Mesothelial cell of epicardium (in vitro differentiated cells): Measurements from ENCODE around the gene GCNT3. TPM values are rescaled to one million over a fixed set of nuclear protein-coding genes. Genes with fewer than 3 reads are reported as not detected.

ENCODE experiments used
- DNase-seq, 2 experiments: peaks; one replicate each; pipeline ENCODE4 v3.0.0; 2021; ENCODE audit warnings: low spot score in 2 of 2; ENCODE audit not compliant: unreplicated experiment in 2 of 2
- H3K27ac Mint-ChIP-seq: 2 replicates; pipeline ENCODE4 v1.8.0; 2021; ENCODE audit warnings: mixed read lengths
- H3K27me3 Mint-ChIP-seq: 2 replicates; pipeline ENCODE4 v1.8.0; 2021; ENCODE audit warnings: low read depth, mixed read lengths
- H3K36me3 Mint-ChIP-seq: 2 replicates; pipeline ENCODE4 v1.8.0; 2021; ENCODE audit warnings: mixed read lengths
- H3K4me1 Mint-ChIP-seq: 2 replicates; pipeline ENCODE4 v1.8.0; 2021; ENCODE audit warnings: mixed read lengths
- H3K4me3 Mint-ChIP-seq: 2 replicates; pipeline ENCODE4 v1.8.0; 2021; ENCODE audit warnings: mild to moderate bottlenecking, moderate library complexity, mixed read lengths
- H3K9me3 Mint-ChIP-seq: 2 replicates; pipeline ENCODE4 v1.8.0; 2021; ENCODE audit warnings: mixed read lengths
- total RNA-seq: library from RNA; stranded (reverse); gene quantifications from 3 replicates; pipeline ENCODE4 v1.2.1, GENCODE V29; 2021
- TF ChIP-seq, protein P1 (sequence below): fragments of 200-600 bp; sonication (generic); IDR thresholded peaks from one replicate; pipeline ENCODE4 v1.5.0; 2021; ENCODE audit warnings: antibody characterized with exemption; ENCODE audit not compliant: unreplicated experiment

Gene GCNT3, protein sequence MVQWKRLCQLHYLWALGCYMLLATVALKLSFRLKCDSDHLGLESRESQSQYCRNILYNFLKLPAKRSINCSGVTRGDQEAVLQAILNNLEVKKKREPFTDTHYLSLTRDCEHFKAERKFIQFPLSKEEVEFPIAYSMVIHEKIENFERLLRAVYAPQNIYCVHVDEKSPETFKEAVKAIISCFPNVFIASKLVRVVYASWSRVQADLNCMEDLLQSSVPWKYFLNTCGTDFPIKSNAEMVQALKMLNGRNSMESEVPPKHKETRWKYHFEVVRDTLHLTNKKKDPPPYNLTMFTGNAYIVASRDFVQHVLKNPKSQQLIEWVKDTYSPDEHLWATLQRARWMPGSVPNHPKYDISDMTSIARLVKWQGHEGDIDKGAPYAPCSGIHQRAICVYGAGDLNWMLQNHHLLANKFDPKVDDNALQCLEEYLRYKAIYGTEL
- 0.22 TPM in 1 of 3 replicates, not detected in the others for total RNA-seq

DNA sequence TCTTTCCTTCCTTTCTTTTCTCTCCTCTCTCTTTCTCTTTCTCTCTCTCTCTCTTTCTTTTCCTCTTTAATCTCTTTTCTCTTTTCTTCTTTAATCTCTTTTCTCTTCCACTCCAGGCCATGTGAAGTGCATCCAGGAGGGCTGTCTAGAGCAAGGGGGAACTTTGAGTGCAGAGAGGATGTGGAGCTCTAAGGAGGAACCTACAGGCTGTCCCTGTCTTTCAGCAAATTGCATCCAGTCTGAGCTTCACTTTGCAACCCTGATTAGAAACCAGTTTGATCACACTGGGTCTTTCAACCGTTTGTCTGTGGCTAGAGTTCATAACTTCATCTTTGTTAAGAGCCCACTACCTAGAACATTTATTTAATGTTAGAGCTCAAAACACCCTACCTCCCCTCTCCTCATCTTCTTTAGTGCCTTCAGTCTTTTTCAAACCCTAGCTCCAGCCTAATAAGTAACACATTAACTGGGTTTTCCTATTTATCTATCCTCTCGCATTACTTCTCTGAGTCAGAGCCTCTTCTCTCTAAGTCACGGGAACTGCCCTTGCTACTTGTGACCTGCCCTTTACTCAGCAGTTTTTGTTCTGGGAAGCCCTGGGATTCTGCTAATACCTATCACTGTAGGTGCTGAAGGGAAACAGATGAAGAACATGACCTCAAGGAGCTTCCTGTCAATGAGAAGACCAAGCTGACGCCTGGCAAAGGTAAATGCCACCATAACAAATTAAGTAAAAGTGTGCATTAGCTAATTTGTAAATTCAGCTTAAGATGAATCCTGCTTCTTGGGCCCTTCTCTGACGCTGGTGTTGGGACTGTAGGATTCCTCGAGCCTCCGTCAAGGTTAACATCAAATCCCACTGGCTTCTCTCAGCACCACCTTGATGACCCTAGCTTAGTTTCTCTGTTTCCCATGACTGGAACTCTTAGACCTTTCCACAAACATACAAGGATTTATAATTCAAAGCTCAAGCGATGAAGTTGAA lies at the start of gene GCNT3:
Gene GCNT3, plus strand, starts transcription at position 508 of the 985 bp plus-strand sequence. CDS start 6,456 bp downstream, outside the sequence.
- no peaks in the 10 kb centered on the region for H3K4me1 Mint-ChIP-seq
- H3K27me3 Mint-ChIP-seq, result peaks cover 38% of the 10 kb centered on the region
- no peak within 1 kb of the TSS for H3K4me3 Mint-ChIP-seq
- no peak for DNase-seq
- H3K9me3 Mint-ChIP-seq, result no peaks in the 10 kb centered on the region
- TF ChIP-seq, protein P1, sequence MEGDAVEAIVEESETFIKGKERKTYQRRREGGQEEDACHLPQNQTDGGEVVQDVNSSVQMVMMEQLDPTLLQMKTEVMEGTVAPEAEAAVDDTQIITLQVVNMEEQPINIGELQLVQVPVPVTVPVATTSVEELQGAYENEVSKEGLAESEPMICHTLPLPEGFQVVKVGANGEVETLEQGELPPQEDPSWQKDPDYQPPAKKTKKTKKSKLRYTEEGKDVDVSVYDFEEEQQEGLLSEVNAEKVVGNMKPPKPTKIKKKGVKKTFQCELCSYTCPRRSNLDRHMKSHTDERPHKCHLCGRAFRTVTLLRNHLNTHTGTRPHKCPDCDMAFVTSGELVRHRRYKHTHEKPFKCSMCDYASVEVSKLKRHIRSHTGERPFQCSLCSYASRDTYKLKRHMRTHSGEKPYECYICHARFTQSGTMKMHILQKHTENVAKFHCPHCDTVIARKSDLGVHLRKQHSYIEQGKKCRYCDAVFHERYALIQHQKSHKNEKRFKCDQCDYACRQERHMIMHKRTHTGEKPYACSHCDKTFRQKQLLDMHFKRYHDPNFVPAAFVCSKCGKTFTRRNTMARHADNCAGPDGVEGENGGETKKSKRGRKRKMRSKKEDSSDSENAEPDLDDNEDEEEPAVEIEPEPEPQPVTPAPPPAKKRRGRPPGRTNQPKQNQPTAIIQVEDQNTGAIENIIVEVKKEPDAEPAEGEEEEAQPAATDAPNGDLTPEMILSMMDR, result no peak
- H3K27ac Mint-ChIP-seq, result no peak within 1 kb of the TSS
- no peaks in the 10 kb centered on the region for H3K36me3 Mint-ChIP-seq

DNA sequence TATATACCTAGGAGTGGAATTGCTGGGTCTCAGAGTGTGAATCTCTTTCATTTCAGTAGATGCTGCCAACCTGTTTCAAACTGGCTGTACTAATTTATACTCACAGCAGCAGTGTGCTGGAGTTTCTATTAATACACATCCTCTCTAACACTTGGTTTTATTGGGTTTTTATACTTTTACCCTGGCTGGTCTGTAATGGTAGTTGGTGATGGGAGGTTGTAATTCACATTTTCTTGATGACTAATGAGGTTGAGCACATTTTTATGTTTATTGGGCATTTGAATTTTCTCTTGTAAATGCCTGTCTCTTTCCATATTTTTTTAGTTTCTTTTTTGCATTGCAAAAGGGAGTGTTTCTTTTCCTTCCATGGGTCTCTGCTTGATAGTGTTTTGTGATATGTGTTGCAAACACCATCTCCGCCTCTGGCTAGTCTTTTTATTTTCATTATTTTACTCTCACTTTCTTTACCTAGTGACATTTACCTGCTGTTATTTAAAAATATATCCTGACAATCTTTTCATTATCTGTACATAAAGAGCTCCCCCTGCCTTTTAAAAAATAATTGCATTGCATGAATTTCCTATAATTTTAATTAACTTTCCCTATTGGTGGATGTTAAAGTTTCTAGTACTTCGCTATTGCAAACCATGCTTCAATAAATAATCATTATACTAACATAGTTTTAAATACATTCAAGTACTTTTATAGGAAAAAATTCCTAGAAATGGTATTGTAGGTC lies 49.0 kb upstream of the GCNT3 start:
- TF ChIP-seq, protein P1, result no peak
- H3K27me3 Mint-ChIP-seq, result no peaks in the 10 kb centered on the region
- DNase-seq, result no peak
- H3K36me3 Mint-ChIP-seq, result peaks cover 2% of the 10 kb centered on the region
- H3K4me1 Mint-ChIP-seq, result no peaks in the 10 kb centered on the region
- H3K9me3 Mint-ChIP-seq, result peaks cover 14% of the 10 kb centered on the region
- no peak overlapping the region for H3K4me3 Mint-ChIP-seq
- no peak overlapping the region for H3K27ac Mint-ChIP-seq

DNA sequence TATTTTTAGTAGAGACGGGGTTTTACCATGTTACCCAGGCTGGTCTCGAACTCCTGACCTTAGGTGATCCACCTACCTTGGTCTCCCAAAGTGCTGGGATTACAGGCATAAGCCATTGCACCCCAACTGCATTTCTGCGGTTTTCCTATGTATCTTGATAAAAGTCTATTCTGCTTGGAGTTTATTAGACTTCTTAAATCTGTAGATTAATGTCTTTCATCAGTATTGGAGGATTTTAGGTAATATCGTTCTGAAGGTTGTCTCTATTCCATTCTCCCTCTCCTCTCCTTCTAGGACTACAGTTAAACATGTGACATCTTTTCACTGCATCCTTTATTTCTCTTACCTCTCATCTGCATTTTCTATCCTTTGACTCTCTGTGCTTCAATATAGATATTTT lies 46.3 kb upstream of the GCNT3 start:
- H3K36me3 Mint-ChIP-seq, result peaks cover 2% of the 10 kb centered on the region
- no peak overlapping the region for H3K27ac Mint-ChIP-seq
- TF ChIP-seq, protein P1, result no peak
- no peaks in the 10 kb centered on the region for H3K27me3 Mint-ChIP-seq
- no peak overlapping the region for H3K4me3 Mint-ChIP-seq
- no peak for DNase-seq
- peaks cover 14% of the 10 kb centered on the region for H3K9me3 Mint-ChIP-seq
- H3K4me1 Mint-ChIP-seq, result no peaks in the 10 kb centered on the region

DNA sequence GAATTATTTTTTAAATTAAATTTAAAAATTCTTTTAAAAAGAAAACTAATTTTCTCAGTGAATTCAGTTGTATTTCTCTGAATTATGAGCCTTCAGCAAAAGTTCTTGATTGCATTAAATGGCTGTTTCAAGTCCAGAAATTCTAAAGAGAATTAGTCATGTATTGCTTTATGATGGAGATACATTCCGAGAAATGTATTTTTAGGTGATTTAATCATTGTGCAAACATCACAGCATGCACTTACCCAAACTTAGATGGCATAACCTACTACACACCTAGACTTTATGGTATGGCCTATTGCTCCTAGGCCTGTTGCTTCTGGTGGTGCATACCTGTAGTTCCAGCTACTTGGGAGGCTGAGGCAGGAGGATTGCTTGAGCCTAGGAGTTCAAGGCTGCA lies 44.3 kb upstream of the GCNT3 start:
- H3K36me3 Mint-ChIP-seq, result peaks cover 2% of the 10 kb centered on the region
- TF ChIP-seq, protein P1, result no peak
- H3K4me1 Mint-ChIP-seq, result no peaks in the 10 kb centered on the region
- DNase-seq, result no peak
- no peaks in the 10 kb centered on the region for H3K27me3 Mint-ChIP-seq
- no peak overlapping the region for H3K4me3 Mint-ChIP-seq
- H3K27ac Mint-ChIP-seq, result no peak overlapping the region
- H3K9me3 Mint-ChIP-seq, result peaks cover 14% of the 10 kb centered on the region

DNA sequence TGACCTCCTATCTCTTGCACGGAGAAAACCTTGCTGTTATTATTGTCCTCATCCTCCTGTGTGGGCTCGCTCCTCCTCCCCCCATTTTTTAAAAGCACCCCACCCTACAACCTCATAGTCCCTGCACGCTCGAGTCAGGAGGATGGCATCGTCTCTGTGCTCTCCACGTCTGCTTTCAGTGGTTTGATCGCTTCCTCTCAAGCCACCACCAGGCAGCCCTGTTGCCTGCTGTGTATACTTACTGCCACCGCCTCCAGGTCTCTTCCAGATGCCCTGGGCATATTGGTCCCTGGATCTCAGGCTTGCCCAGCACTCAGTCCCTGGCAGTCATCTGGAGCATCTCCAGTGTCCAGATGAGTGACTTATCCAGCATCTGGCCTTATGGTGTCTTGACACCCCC lies 42.1 kb upstream of the GCNT3 start:
- TF ChIP-seq, protein P1, result no peak
- peaks cover 2% of the 10 kb centered on the region for H3K36me3 Mint-ChIP-seq

More for the DNA sequence above, 42.1 kb upstream of the GCNT3 start:
- H3K27ac Mint-ChIP-seq, result no peak overlapping the region
- H3K4me3 Mint-ChIP-seq, result no peak overlapping the region
- no peak for DNase-seq
- peaks cover 14% of the 10 kb centered on the region for H3K9me3 Mint-ChIP-seq
- no peaks in the 10 kb centered on the region for H3K4me1 Mint-ChIP-seq
- no peaks in the 10 kb centered on the region for H3K27me3 Mint-ChIP-seq
